ENCODE results near the gene PIK3CA. TPM values are rescaled to one million over a fixed set of nuclear protein-coding genes. Genes with fewer than 3 reads are reported as not detected.

The PIK3CA gene
- 4.5 to 7.3 TPM (median 5.8 TPM) in 5 replicates for total RNA-seq (2022; extraction: Qiagen RNA extraction; ENCODE audit: low read depth)

GRCh38 chr3:179147873-179148615 is at the start of gene PIK3CA:
TSS of gene PIK3CA (plus strand) at chr3:179148357. CDS start at chr3:179198826, 50,469 bp downstream.

GRCh38 chr3:179250803-179251476 is 102.8 kb downstream of the PIK3CA start, which contains the start of gene KCNMB3:
TSS of gene KCNMB3 (minus strand) at chr3:179251114. CDS start at chr3:179250990, 124 bp downstream.

Other genes starting within 250 kb of the PIK3CA start
- gene ZMAT3, start 76.5 kb upstream of the PIK3CA start, total RNA-seq (2022; extraction: Qiagen RNA extraction; ENCODE audit: low read depth): 6.2 to 8.0 TPM (median 6.5 TPM) in 5 replicates
- gene KCNMB3, start 102.8 kb downstream of the PIK3CA start, total RNA-seq (2022; extraction: Qiagen RNA extraction; ENCODE audit: low read depth): 0.99 to 1.7 TPM (median 1.5 TPM) in 5 replicates
- 18.5 to 22.8 TPM (median 22.4 TPM) in 5 replicates for gene ZNF639, start 174.7 kb downstream of the PIK3CA start, total RNA-seq (2022; extraction: Qiagen RNA extraction; ENCODE audit: low read depth)
- 17.2 to 21.7 TPM (median 18.9 TPM) in 5 replicates for gene MFN1, start 199.4 kb downstream of the PIK3CA start, total RNA-seq (2022; extraction: Qiagen RNA extraction; ENCODE audit: low read depth)

Data from A549 treated with CpdA at 1 μM for 4 hours (cell line).